Stromal cell of bone marrow (primary cell): ENCODE results near the gene PROZ.
"Not testable (repeated sequence)": the region's sequence is repeated elsewhere in the genome, so short reads cannot be mapped to it uniquely, and the experiment has no call there.

Source experiments
- DNase-seq: peaks from one replicate; pipeline ENCODE4 v3.0.0-alpha.2; 2012; ENCODE audit warnings: low read depth

Gene PROZ

DNA sequence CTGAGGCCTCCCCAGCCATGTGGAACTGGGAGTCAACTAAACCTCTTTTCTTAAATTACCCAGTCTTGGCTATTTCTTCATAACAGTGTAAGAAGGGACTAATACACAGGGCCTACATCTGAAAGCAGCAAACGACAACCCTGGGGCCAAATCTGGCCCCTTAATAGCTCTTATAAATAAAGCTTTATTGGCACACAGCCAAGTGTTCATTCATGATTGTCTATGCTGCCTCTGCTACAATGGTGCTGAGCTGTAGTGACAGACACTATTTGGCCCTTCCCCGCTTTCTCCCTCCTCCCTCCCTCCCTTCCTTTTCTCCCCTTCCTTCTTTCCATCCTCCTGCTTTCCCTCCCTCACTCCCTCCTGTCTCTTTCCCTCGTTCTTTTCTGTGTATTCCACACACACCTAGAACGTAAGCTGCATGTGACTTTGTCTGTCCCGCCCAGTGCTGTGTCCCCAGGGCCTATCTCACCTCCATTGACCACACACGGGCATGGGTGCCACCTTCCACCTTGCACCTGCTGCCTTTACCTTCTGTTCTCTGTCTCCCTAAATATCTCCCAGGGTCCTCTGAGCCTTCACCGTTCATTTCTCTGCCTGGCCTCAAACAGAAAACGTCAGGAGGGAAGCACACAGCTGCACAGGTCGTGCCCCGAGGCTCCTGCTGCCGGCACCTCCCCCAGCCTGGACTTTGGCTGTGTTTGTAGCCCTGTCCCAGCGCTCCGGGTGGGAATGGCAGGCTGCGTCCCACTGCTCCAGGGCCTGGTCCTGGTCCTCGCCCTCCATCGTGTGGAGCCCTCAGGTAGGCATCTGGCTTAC is at the start of gene PROZ:
PROZ (plus strand) TSS at position 720 of the 819 bp plus-strand sequence; CDS start at position 733, 13 bp downstream.
- DNase-seq = no peak

GRCh38 chr13:113109151-113110047 is 49.0 kb upstream of the PROZ start:
- DNase-seq = no peak

DNA sequence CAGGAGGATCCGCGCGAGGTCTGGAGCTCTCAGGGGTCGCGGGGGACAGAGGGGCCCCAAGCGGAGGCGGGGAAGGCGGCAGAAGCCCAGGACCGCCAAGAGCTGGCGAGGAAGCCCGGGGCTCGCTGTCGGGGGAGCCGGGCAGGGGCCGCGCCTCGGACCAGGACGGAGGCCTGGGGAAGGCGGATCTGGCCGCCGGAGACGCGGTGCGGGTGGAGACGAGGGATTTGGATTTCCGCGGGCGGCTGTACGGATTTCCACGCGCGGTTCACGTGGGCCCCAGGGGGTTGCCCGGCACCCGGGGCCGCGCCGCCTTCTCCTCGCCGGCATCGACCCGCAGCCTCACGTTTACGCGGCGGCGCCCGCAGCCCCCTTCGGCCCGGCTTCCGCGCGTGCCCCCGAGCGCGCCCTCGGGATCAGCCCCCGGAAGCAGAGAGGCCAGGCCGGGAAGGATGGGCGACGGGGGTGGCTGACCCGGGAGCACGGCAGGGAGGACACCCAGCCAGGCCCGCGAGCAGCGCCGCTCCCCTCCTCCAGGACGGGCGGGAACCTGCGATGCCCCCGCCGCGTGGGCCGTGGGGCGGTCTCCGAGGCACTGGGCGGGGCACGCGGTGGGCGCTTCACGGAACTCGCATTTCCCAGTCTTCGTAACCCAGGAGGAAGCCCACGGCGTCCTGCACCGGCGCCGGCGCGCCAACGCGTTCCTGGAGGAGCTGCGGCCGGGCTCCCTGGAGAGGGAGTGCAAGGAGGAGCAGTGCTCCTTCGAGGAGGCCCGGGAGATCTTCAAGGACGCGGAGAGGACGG is 48.2 kb upstream of the PROZ start:
- no peak for DNase-seq

GRCh38 chr13:113110852-113111315 is 47.6 kb upstream of the PROZ start:
- no peak for DNase-seq

DNA sequence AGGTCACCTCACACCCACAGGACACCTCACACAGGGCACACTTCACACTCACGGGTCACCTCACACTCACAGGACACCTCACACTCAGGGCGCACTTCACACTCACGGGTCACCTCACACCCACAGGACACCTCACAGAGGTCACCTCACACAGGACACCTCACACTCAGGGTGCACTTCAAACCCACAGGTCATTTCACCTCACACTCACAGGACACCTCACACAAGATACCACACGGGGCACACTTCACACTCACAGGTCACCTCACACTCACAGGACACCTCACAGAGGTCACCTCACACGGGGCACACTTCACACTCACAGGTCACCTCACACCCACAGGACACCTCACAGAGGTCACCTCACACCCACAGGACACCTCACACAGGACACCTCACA is 46.6 kb upstream of the PROZ start:
- not testable (repeated sequence) for DNase-seq

DNA sequence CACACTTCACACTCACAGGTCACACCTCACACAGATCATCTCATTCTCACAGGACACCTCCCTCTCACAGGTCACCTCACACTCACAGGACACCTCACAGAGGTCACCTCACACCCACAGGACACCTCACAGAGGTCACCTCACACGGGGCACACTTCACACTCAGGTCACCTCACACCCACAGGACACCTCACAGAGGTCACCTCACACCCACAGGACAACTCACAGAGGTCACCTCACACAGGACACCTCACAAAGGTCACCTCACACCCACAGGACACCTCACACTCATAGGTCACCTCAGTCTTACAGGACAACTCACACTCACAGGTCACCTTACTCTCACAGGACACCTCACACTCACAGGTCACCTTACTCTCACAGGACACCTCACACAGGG is 46.0 kb upstream of the PROZ start:
- not testable (repeated sequence) for DNase-seq

DNA sequence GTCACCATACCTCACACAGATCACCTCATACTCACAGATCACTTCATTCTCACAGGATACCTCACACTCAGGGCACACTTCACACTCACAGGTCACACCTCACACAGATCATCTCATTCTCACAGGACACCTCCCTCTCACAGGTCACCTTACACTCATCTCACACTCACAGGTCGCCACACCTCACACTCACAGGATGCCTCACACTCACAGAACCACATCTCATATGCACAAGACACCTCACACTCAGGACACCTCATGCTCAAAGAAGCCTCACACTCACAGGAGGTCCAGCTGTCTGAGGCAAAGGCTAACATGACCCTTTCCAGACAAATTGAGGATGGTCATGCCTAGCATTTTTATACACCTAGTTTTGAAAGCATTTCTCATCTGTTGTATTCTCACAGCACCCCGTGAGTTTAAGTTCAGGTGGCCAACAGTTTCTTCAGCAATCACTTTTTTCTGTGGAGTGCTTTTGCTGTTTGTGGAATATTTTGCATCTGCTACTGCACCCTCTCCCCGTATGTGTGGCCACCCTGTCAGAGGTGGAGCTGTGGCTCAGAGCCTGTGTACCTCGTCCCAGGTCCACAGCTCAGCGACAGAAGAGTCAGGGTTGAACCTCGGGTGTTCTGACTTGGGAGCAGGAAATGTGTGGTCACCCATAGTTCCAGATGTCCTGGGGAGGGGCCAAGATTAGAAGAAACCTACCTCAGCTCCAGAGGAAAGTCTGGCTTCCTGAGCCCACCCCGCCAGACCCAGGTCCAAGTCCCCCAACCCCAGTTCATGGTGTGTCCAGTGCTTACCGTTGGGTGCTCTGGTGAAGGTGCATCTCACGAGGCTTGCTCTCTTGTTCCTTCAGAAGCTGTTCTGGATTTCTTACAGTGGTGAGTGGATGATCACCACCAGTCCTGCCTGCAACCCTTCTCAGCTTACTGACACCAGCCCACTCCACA is 45.3 kb upstream of the PROZ start:
- DNase-seq = no peak

GRCh38 chr13:113113846-113114271 is 44.6 kb upstream of the PROZ start:
- DNase-seq = no peak

- no peak for DNase-seq
These were observed 43.7 kb upstream of the PROZ start for GRCh38 chr13:113114511-113115362.

- no peak for DNase-seq
These were observed 42.9 kb upstream of the PROZ start for GRCh38 chr13:113115363-113116205.

DNA sequence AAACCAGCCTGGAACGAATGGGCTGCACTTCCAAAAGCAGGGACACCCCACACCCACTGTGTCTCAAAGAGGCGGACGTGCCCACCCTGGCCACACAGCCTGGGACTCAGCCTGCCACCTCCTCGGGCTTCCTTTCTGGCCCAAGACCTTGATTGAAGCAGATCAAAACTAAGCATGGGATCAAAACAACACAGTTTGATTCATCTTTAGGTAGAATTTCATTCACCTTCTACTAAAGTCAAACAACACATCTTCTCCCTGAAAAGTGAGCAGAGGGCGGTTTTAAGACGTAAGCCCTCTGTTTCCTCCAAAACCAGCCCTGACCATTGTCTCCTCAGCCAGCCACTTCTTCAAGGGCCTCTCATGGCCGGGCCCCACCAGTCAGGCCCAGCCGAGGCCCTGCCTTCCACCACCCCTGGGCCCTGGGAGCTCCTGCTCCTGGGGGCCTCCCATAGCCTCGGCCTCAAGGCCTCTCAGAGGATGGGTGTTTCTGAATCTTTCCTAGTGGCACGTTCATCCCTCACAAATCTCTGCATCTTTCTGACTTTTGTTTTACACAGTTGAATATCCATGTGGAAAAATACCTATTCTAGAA is 42.1 kb upstream of the PROZ start:
- DNase-seq = no peak

DNA sequence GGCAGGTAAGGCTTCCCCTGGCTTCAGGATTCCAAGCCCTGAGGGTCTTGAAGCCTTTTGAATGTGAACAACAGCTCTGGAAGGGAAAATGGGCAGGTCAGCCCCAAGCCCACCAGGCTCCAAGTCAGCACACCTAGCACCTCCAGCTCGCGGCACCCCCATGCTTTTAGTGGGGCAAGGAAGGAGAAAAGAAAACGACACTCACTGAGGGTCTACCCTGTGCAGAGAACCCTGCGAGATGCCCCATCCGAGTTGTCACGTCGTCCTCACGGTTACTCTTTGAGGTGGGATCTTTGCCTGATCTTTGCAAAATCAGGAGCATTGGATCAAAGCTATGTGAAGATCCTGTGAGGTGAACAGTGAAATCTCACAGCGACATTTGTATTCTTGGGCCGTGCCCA is 41.6 kb upstream of the PROZ start:
- DNase-seq = no peak

DNA sequence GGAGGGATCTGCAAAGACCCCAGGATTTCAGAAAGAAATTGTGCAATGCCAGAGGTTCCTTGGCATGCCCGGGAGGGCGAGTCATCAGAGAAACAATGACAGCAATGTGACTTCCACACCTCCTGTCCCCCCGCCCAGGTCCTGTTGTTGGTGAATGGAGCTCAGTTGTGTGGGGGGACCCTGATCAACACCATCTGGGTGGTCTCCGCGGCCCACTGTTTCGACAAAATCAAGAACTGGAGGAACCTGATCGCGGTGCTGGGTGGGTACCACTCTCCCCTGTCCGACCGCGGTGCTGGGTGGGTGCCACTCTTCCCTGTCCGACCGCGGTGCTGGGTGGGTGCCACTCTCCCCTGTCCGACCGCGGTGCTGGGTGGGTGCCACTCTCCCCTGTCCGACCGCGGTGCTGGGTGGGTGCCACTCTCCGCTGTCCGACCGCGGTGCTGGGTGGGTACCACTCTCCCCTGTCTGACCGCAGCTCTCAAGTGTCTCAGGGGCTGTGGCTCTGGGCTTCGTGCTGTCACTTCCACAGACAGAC is 41.0 kb upstream of the PROZ start:
- no peak for DNase-seq

GRCh38 chr13:113117911-113118260 is 40.6 kb upstream of the PROZ start:
- no peak for DNase-seq

DNA sequence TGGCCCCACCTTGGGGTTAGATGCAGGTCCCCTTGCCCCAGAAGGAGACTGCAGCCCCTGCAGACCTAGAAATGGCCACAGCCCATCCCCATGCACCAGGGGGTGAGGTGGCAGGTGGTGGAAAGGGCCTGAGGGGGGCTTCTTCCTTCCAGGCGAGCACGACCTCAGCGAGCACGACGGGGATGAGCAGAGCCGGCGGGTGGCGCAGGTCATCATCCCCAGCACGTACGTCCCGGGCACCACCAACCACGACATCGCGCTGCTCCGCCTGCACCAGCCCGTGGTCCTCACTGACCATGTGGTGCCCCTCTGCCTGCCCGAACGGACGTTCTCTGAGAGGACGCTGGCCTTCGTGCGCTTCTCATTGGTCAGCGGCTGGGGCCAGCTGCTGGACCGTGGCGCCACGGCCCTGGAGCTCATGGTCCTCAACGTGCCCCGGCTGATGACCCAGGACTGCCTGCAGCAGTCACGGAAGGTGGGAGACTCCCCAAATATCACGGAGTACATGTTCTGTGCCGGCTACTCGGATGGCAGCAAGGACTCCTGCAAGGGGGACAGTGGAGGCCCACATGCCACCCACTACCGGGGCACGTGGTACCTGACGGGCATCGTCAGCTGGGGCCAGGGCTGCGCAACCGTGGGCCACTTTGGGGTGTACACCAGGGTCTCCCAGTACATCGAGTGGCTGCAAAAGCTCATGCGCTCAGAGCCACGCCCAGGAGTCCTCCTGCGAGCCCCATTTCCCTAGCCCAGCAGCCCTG is 40.0 kb upstream of the PROZ start:
- DNase-seq = no peak

DNA sequence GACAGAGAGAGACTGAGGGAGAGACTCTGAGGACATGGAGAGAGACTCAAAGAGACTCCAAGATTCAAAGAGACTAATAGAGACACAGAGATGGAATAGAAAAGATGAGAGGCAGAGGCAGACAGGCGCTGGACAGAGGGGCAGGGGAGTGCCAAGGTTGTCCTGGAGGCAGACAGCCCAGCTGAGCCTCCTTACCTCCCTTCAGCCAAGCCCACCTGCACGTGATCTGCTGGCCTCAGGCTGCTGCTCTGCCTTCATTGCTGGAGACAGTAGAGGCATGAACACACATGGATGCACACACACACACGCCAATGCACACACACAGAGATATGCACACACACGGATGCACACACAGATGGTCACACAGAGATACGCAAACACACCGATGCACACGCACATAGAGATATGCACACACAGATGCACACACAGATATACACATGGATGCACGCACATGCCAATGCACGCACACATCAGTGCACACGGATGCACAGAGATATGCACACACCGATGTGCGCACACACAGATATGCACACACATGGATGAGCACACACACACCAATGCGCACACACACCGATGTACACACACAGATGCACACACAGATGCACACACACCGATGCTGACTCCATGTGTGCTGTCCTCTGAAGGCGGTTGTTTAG is 39.2 kb upstream of the PROZ start:
- DNase-seq = no peak

GRCh38 chr13:113119822-113120189 is 38.6 kb upstream of the PROZ start:
- DNase-seq = no peak
